Lower lobe of right lung (tissue), 2 donors: Measurements from ENCODE around the gene PTPRN2. TPM values are rescaled to one million over a fixed set of nuclear protein-coding genes. Genes with fewer than 3 reads are reported as not detected.

Source experiments
- ATAC-seq, 2 donors: fragments of 200-7000 bp; cut with Tn5 transposase; one replicate each; pipeline ENCODE4 v1.9.1; 2020 to 2022; ENCODE audit warnings: mild to moderate bottlenecking in 2 of 2, moderate library complexity in 2 of 2
- DNase-seq: peaks from one replicate; pipeline ENCODE4 v3.0.0-alpha.2; 2020
- H3K27ac ChIP-seq: fragments of 200-600 bp; one replicate; pipeline ENCODE4 v1.8.0; 2022
- H3K27me3 ChIP-seq: fragments of 200-600 bp; one replicate; pipeline ENCODE4 v1.8.0; 2022; ENCODE audit warnings: low read depth
- H3K36me3 ChIP-seq: fragments of 200-600 bp; one replicate; pipeline ENCODE4 v1.8.0; 2022; ENCODE audit warnings: mild to moderate bottlenecking
- H3K4me1 ChIP-seq: fragments of 200-600 bp; one replicate; pipeline ENCODE4 v1.8.0; 2022
- H3K4me3 ChIP-seq: fragments of 200-600 bp; one replicate; pipeline ENCODE4 v1.8.0; 2022; ENCODE audit warnings: mild to moderate bottlenecking
- H3K9me3 ChIP-seq: fragments of 200-600 bp; one replicate; pipeline ENCODE4 v1.8.0; 2022
- CTCF ChIP-seq: fragments of 200-600 bp; IDR thresholded peaks from one replicate; pipeline ENCODE4 v1.8.0; 2022; ENCODE audit warnings: antibody characterized with exemption, mild to moderate bottlenecking
- intact Hi-C: fragments of 100-400 bp; cut with DNase I; formaldehyde crosslinking; loops from one replicate; pipeline ENCODE4 v1.11.0; 2022
- total RNA-seq: library from RNA; stranded (reverse); fragmentation: NEBNext Ultra II Directional; extraction: Animal tissue kit (Norgen Biotek cat#: 25700); gene quantifications from one replicate; pipeline ENCODE4 v1.2.1, GENCODE V29; 2021
- donor health status: DM: no; HTN: yes; CAD: no; lungs with severe emphysema.

The PTPRN2 gene
- total RNA-seq, 1 donor from 2014 or later = 6.8 TPM

GRCh38 chr7:157844611-157845010 lies 743.0 kb downstream of the PTPRN2 start:
- intact Hi-C loops = no loop called here
- no peak for ATAC-seq
- no peaks in the 10 kb centered on the region for H3K9me3 ChIP-seq
- TF ChIP-seq CTCF = no peak
- no peak for DNase-seq
- H3K36me3 ChIP-seq = no peaks in the 10 kb centered on the region
- H3K27me3 ChIP-seq = peaks cover 12% of the 10 kb centered on the region
- H3K4me1 ChIP-seq = no peaks in the 10 kb centered on the region
- no peak overlapping the region for H3K27ac ChIP-seq
- H3K4me3 ChIP-seq = no peak overlapping the region

GRCh38 chr7:157844141-157844540 lies 743.5 kb downstream of the PTPRN2 start:
- H3K9me3 ChIP-seq = no peaks in the 10 kb centered on the region
- intact Hi-C loops = no loop called here
- H3K4me3 ChIP-seq = no peak overlapping the region
- TF ChIP-seq CTCF = no peak
- no peaks in the 10 kb centered on the region for H3K36me3 ChIP-seq
- no peak for DNase-seq
- H3K27me3 ChIP-seq = peaks cover 8% of the 10 kb centered on the region
- ATAC-seq = no peak
- H3K4me1 ChIP-seq = no peaks in the 10 kb centered on the region
- no peak overlapping the region for H3K27ac ChIP-seq

GRCh38 chr7:157843336-157844140 lies 744.1 kb downstream of the PTPRN2 start:
- H3K9me3 ChIP-seq = no peaks in the 10 kb centered on the region
- TF ChIP-seq CTCF = no peak
- H3K36me3 ChIP-seq = no peaks in the 10 kb centered on the region
- H3K4me3 ChIP-seq = no peak overlapping the region
- no peaks in the 10 kb centered on the region for H3K4me1 ChIP-seq
- H3K27me3 ChIP-seq = peaks cover 4% of the 10 kb centered on the region
- no peak for ATAC-seq
- DNase-seq = no peak
- intact Hi-C loops = no loop called here
- H3K27ac ChIP-seq = no peak overlapping the region

- Histone ChIP-seq H3K9me3 (no peaks in the 10 kb centered on the region), H3K27me3 (peaks cover 4% of the 10 kb centered on the region), H3K4me1 (no peaks in the 10 kb centered on the region), H3K4me3 (no peak overlapping the region), H3K27ac (no peak overlapping the region), H3K36me3 (no peaks in the 10 kb centered on the region)
- ATAC-seq (no peak), DNase-seq (no peak)
- intact Hi-C loops = no loop called here
- no peak for TF ChIP-seq CTCF
Observed at GRCh38 chr7:157841773-157842370, 745.8 kb downstream of the PTPRN2 start.

GRCh38 chr7:157840914-157841772 lies 746.5 kb downstream of the PTPRN2 start:
- DNase-seq (peak; percentile 35), ATAC-seq (no peak)
- no peak overlapping the region for H3K27ac ChIP-seq
- peaks cover 4% of the 10 kb centered on the region for H3K27me3 ChIP-seq
- TF ChIP-seq CTCF = no peak
- no peak overlapping the region for H3K4me3 ChIP-seq
- intact Hi-C loops = no loop called here
- no peaks in the 10 kb centered on the region for H3K9me3 ChIP-seq
- no peaks in the 10 kb centered on the region for H3K4me1 ChIP-seq
- H3K36me3 ChIP-seq = no peaks in the 10 kb centered on the region
